Measurements from ENCODE around the gene BBX.

- TF ChIP-seq POLR2A (IDR thresholded peaks at IDR 0.05; ENCODE audit: low read length) = no peak
- TF ChIP-seq GATA1 (IDR thresholded peaks at IDR 0.05; ENCODE audit: low read depth, low read length) = no peak
These were observed 237.4 kb downstream of the BBX start for GRCh38 chr3:107760144-107760543.
